SK-N-SH treated with all-trans-retinoic acid at 6 μM for 48 hours (cell line): ENCODE results near the gene RIMS3.

ENCODE experiments used
- ESRRG ChIP-seq: fragments of 250-450 bp; sonication (Bioruptor Pico); IDR thresholded peaks from 2 replicates; pipeline ENCODE4 v1.6.1; 2021; ENCODE audit warnings: mild to moderate bottlenecking
- ISL1 ChIP-seq: fragments of 250-450 bp; sonication (Bioruptor Pico); IDR thresholded peaks from 2 replicates; pipeline ENCODE4 v2.1.2; 2022; ENCODE audit warnings: mild to moderate bottlenecking, moderate library complexity
- TF ChIP-seq, protein P1 (sequence below): fragments of 250-450 bp; sonication (Bioruptor Pico); IDR thresholded peaks from 2 replicates; pipeline ENCODE4 v1.8.0; 2020; ENCODE audit warnings: mild to moderate bottlenecking, moderate library complexity, borderline replicate concordance

DNA sequence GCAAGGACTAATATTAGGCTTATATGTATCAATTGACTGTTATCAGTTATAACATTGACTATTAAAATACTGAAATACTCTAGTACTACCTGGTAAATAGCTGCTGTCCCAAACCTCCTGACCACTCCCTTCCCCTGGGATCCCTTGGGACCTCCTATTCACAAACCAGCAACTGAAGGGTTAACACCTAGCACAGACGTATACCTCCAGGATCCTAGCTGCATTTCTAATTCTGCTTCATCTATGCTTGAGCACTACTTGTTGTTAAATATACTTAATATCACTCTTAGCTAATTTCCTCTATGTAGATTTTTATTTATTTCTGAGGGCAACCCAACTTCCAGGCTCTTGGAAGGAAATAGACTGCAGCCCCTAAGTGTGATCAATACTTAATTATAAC lies 24.3 kb upstream of the RIMS3 start:
- TF ChIP-seq ISL1 (CRISPR knock-in tag) = no peak
- TF ChIP-seq, protein P1, sequence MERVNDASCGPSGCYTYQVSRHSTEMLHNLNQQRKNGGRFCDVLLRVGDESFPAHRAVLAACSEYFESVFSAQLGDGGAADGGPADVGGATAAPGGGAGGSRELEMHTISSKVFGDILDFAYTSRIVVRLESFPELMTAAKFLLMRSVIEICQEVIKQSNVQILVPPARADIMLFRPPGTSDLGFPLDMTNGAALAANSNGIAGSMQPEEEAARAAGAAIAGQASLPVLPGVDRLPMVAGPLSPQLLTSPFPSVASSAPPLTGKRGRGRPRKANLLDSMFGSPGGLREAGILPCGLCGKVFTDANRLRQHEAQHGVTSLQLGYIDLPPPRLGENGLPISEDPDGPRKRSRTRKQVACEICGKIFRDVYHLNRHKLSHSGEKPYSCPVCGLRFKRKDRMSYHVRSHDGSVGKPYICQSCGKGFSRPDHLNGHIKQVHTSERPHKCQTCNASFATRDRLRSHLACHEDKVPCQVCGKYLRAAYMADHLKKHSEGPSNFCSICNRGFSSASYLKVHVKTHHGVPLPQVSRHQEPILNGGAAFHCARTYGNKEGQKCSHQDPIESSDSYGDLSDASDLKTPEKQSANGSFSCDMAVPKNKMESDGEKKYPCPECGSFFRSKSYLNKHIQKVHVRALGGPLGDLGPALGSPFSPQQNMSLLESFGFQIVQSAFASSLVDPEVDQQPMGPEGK (CRISPR knock-in tag) = no peak
- no peak for TF ChIP-seq ESRRG
